BE2C (cell line): ENCODE data around the gene PDPN.

ENCODE experiments used
- DNase-seq: peaks from one replicate; pipeline ENCODE4 v3.0.0-alpha.2; 2020
- H3K27me3 ChIP-seq: fragments of 250-450 bp; sonication (Bioruptor Pico); 2 replicates; pipeline ENCODE4 v1.5.1; 2020; ENCODE audit warnings: mild to moderate bottlenecking
- H3K36me3 ChIP-seq: fragments of 250-450 bp; sonication (Bioruptor Pico); 2 replicates; pipeline ENCODE4 v1.5.1; 2020; ENCODE audit warnings: mild to moderate bottlenecking
- H3K4me1 ChIP-seq: fragments of 250-450 bp; sonication (Bioruptor Pico); 2 replicates; pipeline ENCODE4 v1.5.1; 2020
- H3K4me3 ChIP-seq: 2 replicates; pipeline ENCODE4 v1.5.1; 2011; ENCODE audit warnings: low read depth, low read length
- H3K9me3 ChIP-seq: fragments of 250-450 bp; sonication (Bioruptor Pico); 2 replicates; pipeline ENCODE4 v1.5.1; 2020
- CTCF ChIP-seq: IDR thresholded peaks from 2 replicates; pipeline ENCODE4 v1.5.1; 2012; ENCODE audit warnings: mild to moderate bottlenecking, low read depth, low read length

The PDPN gene

DNA sequence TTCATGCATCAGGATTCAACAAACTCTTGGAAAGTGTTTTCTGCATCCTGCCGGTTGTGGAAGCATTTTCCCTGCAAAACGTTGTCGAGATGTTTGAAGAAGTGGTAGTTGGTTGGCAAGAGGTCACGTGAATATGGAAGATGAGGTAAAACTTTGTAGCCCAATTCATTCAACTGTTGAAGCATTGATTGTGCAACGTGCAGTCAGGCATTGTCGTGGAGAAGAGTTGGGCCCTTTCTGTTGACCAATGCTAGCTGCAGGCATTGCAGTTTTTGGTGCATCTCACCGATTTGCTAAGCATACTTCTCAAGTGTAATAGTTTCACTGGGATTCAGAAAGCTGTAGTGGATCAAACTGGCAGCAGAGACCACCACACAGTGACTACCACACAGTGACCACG is 59.4 kb downstream of the PDPN start:
- Histone ChIP-seq H3K9me3 (no peaks in the 10 kb centered on the region), H3K36me3 (no peaks in the 10 kb centered on the region), H3K4me1 (no peaks in the 10 kb centered on the region), H3K4me3 (no peak overlapping the region), H3K27me3 (no peaks in the 10 kb centered on the region)
- no peak for DNase-seq
- no peak for TF ChIP-seq CTCF

GRCh38 chr1:13646521-13646920 is 62.9 kb downstream of the PDPN start:
- Histone ChIP-seq H3K36me3 (no peaks in the 10 kb centered on the region), H3K4me3 (no peak overlapping the region), H3K27me3 (no peaks in the 10 kb centered on the region), H3K4me1 (no peaks in the 10 kb centered on the region), H3K9me3 (no peaks in the 10 kb centered on the region)
- no peak for DNase-seq
- TF ChIP-seq CTCF = no peak

DNA sequence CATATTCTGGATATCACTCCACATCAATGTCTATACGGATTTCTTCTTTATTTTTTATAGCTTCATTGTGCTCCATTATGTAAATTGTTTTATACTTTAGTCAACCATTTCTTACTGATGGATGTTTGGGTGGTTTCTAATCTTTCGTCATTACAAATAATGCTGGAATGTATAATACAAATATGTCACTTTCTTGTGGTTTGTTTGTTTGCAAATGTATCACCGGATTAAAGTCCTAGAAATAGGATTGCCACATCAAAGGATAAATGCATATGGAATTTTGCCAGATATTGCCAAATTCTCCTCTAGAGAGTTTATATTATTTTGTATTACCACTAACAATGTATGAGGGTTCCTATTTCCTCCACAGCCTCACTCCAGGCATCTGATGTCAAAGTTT is 67.6 kb downstream of the PDPN start:
- H3K4me3 ChIP-seq = no peak overlapping the region
- no peaks in the 10 kb centered on the region for H3K27me3 ChIP-seq
- DNase-seq = no peak
- TF ChIP-seq CTCF = no peak
- no peaks in the 10 kb centered on the region for H3K4me1 ChIP-seq
- H3K36me3 ChIP-seq = no peaks in the 10 kb centered on the region
- no peaks in the 10 kb centered on the region for H3K9me3 ChIP-seq

- H3K36me3 ChIP-seq = no peaks in the 10 kb centered on the region
- no peaks in the 10 kb centered on the region for H3K4me1 ChIP-seq
- no peaks in the 10 kb centered on the region for H3K9me3 ChIP-seq
- H3K4me3 ChIP-seq = no peak overlapping the region
- H3K27me3 ChIP-seq = no peaks in the 10 kb centered on the region
- TF ChIP-seq CTCF = no peak
- DNase-seq = no peak
Measured at GRCh38 chr1:13652238-13652637, 68.6 kb downstream of the PDPN start.

GRCh38 chr1:13661539-13661938 is 77.9 kb downstream of the PDPN start:
- Histone ChIP-seq H3K9me3 (no peaks in the 10 kb centered on the region), H3K4me3 (no peak overlapping the region), H3K36me3 (no peaks in the 10 kb centered on the region), H3K4me1 (no peaks in the 10 kb centered on the region), H3K27me3 (no peaks in the 10 kb centered on the region)
- no peak for TF ChIP-seq CTCF
- no peak for DNase-seq

- no peak for TF ChIP-seq CTCF
- Histone ChIP-seq H3K36me3 (no peaks in the 10 kb centered on the region), H3K9me3 (no peaks in the 10 kb centered on the region), H3K4me3 (no peak overlapping the region), H3K4me1 (no peaks in the 10 kb centered on the region), H3K27me3 (no peaks in the 10 kb centered on the region)
- no peak for DNase-seq
Measured at GRCh38 chr1:13662493-13662892, 78.9 kb downstream of the PDPN start.
